ENCODE results near the gene SETD3. TPM values are rescaled to one million over a fixed set of nuclear protein-coding genes. Genes with fewer than 3 reads are reported as not detected.

Gene SETD3
- total RNA-seq, 4 donors from 2014 or later = 135 to 170 (median 148) TPM

DNA sequence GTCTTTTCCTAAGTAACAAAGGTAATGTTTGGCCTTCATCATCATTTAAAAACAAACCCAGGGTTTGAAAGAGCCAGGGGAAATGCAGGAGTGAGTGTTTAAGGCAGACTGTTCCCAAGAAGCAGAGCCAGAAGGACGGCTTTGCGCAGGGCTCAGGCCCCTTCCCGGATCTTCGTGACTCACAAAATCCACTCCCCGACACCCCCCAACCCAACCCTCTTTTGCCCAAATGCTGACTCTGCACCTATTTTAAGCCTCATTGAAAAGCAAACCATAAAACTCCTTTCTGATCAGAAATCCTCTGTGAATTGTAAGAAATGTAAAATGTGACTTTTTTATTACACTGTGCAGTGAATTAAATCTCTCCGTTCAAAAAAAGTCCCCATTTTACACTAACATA lies 67.5 kb downstream of the SETD3 start:
- Histone ChIP-seq H3K4me1 (peaks cover 0 to 13% (median 7%) of the 10 kb centered on the region in 4 donors), H3K36me3 (peaks cover 0 to 49% (median 33%) of the 10 kb centered on the region in 4 donors), H3K4me3 (no peak overlapping the region), H3K9me3 (no peaks in the 10 kb centered on the region), H3K27ac (replicated peaks in 1 of 4) (no peak overlapping the region), H3K27me3 (no peaks in the 10 kb centered on the region)
- intact Hi-C loops (cut with DNase I) = no loop called here
- TF ChIP-seq POLR2A (IDR thresholded peaks at IDR 0.05; ENCODE audit: low read depth) = no peak
- no peak for TF ChIP-seq POLR2AphosphoS5 (IDR thresholded peaks at IDR 0.05)
- TF ChIP-seq EP300 (IDR thresholded peaks at IDR 0.05) = no peak
- TF ChIP-seq, protein P1, sequence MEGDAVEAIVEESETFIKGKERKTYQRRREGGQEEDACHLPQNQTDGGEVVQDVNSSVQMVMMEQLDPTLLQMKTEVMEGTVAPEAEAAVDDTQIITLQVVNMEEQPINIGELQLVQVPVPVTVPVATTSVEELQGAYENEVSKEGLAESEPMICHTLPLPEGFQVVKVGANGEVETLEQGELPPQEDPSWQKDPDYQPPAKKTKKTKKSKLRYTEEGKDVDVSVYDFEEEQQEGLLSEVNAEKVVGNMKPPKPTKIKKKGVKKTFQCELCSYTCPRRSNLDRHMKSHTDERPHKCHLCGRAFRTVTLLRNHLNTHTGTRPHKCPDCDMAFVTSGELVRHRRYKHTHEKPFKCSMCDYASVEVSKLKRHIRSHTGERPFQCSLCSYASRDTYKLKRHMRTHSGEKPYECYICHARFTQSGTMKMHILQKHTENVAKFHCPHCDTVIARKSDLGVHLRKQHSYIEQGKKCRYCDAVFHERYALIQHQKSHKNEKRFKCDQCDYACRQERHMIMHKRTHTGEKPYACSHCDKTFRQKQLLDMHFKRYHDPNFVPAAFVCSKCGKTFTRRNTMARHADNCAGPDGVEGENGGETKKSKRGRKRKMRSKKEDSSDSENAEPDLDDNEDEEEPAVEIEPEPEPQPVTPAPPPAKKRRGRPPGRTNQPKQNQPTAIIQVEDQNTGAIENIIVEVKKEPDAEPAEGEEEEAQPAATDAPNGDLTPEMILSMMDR (IDR thresholded peaks at IDR 0.05) = no peak
- WGBS = 91% methylated on average over 6 of the region's 6 CpGs
- DNase-seq (ENCODE audit: extremely low spot score) = no peak

DNA sequence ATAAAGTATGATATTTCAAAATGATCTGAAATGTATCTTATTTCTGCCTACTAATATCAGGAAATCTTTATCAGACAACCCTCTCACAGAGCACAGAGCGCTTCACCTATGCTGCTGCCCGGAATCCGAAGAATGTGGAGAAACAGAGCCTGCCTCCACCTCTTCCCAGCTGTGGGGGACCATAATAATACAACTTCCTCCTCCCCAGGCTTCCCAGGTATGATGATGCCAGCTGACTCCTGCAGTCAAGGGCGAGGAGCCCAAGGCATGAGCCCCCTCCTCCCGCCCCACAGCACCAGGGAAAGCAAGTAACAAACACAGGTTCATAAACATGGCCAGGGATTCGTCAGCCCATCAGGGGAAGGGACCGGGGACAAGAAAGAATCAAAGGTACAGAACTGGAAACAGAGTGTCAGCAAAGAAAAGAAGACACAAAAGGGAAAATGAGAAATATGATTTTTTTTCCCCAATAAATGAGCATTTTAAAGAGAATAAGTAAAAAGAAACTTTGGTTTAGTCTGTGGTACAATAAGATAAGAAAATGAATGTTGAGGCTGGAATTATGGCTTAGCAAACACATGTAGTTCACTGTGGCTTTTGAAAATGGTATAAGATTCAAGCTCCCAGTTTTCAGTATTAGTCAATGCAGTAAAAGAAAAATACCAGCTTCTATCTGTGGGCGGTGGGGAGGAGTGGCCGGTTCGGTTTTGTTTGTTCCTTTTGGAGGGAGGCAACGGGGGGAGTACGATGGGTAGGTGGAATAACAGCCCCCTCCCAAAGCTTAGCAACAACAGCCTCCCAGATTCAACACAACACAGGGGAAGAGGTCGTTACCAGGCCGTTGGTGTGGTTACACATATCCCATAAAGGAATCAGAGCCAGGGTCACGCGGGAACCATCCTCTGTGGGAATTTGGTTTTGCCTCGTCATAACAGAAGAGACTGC lies 68.3 kb downstream of the SETD3 start:
- Histone ChIP-seq H3K4me3 (no peak overlapping the region), H3K4me1 (peaks cover 0 to 13% (median 7%) of the 10 kb centered on the region in 4 donors), H3K36me3 (peaks cover 0 to 53% (median 34%) of the 10 kb centered on the region in 4 donors), H3K27me3 (no peaks in the 10 kb centered on the region), H3K27ac (replicated peaks in 1 of 4) (no peak overlapping the region), H3K9me3 (no peaks in the 10 kb centered on the region)
- intact Hi-C loops (cut with DNase I) = no loop called here
- WGBS = 86% methylated on average over 17 of the region's 17 CpGs
- no peak for DNase-seq (ENCODE audit: extremely low spot score)
- TF ChIP-seq, protein P1 (IDR thresholded peaks at IDR 0.05) = no peak
- TF ChIP-seq POLR2AphosphoS5 (IDR thresholded peaks at IDR 0.05) = no peak
- TF ChIP-seq POLR2A (IDR thresholded peaks at IDR 0.05; ENCODE audit: low read depth) = no peak
- TF ChIP-seq EP300 (IDR thresholded peaks at IDR 0.05) = no peak

DNA sequence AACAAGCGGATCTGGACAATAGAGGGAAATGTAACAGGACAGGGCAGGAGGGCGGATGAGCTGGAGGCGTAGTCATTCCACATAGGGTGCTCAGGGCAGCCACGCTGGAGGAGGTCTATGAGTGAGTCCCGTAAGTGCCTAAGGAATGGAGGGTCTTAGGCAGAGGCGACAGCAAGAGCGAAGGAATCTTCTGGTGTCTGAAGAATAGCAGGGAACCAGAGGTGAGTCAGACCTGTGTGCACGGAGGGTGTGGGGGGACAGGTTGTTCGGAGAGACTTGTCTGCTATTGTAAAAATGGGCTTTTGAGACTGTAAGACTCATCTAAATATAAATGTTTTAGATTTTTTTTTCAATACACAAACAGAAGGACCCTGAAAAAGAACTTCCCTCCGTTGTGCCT lies 70.6 kb downstream of the SETD3 start:
- DNase-seq (ENCODE audit: extremely low spot score) = no peak
- Histone ChIP-seq H3K27me3 (no peaks in the 10 kb centered on the region), H3K36me3 (peaks cover 7 to 71% (median 50%) of the 10 kb centered on the region in 4 donors), H3K27ac (replicated peaks in 1 of 4) (no peak overlapping the region), H3K4me3 (no peak overlapping the region), H3K9me3 (no peaks in the 10 kb centered on the region), H3K4me1 (peaks cover 0 to 4% (median under 1%) of the 10 kb centered on the region in 4 donors)
- WGBS = 90% methylated on average over 10 of the region's 10 CpGs
- TF ChIP-seq POLR2AphosphoS5 (IDR thresholded peaks at IDR 0.05) (no peak), POLR2A (IDR thresholded peaks at IDR 0.05; ENCODE audit: low read depth) (no peak), EP300 (IDR thresholded peaks at IDR 0.05) (no peak)
- TF ChIP-seq, protein P1 (IDR thresholded peaks at IDR 0.05) = no peak
- intact Hi-C loops (cut with DNase I) = no loop called here

DNA sequence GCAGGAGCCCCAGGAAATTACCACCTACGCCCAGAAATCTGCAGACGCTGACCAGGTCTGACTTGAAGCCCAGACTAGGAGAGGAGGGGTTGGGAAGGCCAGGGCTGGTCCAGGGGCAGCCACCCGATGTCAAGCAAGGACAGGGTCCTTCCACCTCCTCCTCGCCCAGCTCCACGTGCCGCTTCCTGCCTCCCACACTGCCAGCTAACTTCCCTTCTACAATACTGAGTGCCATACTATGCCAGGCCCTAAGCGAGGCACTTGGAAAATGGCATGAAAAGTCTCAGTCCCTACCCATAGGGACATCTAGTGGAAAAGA lies 71.7 kb downstream of the SETD3 start:
- intact Hi-C loops (cut with DNase I) = no loop called here
- no peaks in the 10 kb centered on the region for H3K27me3 ChIP-seq
- H3K36me3 ChIP-seq = peaks cover 17 to 77% (median 60%) of the 10 kb centered on the region in 4 donors
- WGBS = 93% methylated on average over 6 of the region's 7 CpGs
- H3K4me3 ChIP-seq = no peak overlapping the region
- no peaks in the 10 kb centered on the region for H3K9me3 ChIP-seq
- TF ChIP-seq POLR2A (IDR thresholded peaks at IDR 0.05; ENCODE audit: low read depth) (no peak), POLR2AphosphoS5 (IDR thresholded peaks at IDR 0.05) (no peak), EP300 (IDR thresholded peaks at IDR 0.05) (no peak)
- TF ChIP-seq, protein P1 (IDR thresholded peaks at IDR 0.05) = no peak
- no peak overlapping the region for H3K27ac ChIP-seq (replicated peaks in 1 of 4)
- DNase-seq (ENCODE audit: extremely low spot score) = no peak
- H3K4me1 ChIP-seq = no peaks in the 10 kb centered on the region
